IMR-90 (cell line): ENCODE data around the gene ADAP1. TPM values are rescaled to one million over a fixed set of nuclear protein-coding genes. Genes with fewer than 3 reads are reported as not detected.
A peak's percentile ranks its signal among the peaks of the same experiment; 100 is the strongest.

Experiments
- ATAC-seq: fragments of 200-7000 bp; cut with Tn5 transposase; 2 replicates; pipeline ENCODE4 v1.9.1; 2020; ENCODE audit warnings: low read depth, mild to moderate bottlenecking, moderate library complexity
- BruUV-seq: library from RNA; stranded (reverse); fragments of 400-500 nt; replicated peaks from 2 replicates; lab custom pipeline; 2021; lab: Mats Ljungman, UMichigan
- CTCF ChIA-PET: fragments of 300-600 bp; formaldehyde crosslinking; extraction: SDS; loops from one replicate; lab custom pipeline; 2021; ENCODE audit warnings: antibody characterized with exemption; lab: Yijun Ruan, JAX
- POLR2A ChIA-PET: fragments of 300-600 bp; sonication (Branson Sonifier 250); formaldehyde crosslinking; loops from one replicate; lab custom pipeline; 2022; ENCODE audit warnings: antibody characterized with exemption; ENCODE audit not compliant: unreplicated experiment; lab: Charles Lee
- DNase-seq: peaks from one replicate; pipeline ENCODE4 v3.0.0; 2013
- H2AFZ ChIP-seq: replicated peaks from 2 replicates; pipeline ENCODE3; 2013; ENCODE audit warnings: low read length, mild to moderate bottlenecking; ENCODE audit not compliant: poor library complexity
- H2AK5ac ChIP-seq: 2 replicates; pipeline ENCODE4 v1.6.1; 2013; ENCODE audit warnings: low read depth, low read length, inconsistent platforms
- H2AK9ac ChIP-seq: replicated peaks from 2 replicates; pipeline ENCODE3; 2013; ENCODE audit warnings: mild to moderate bottlenecking, low read depth, low read length, moderate library complexity; ENCODE audit not compliant: poor library complexity
- H2BK120ac ChIP-seq: 2 replicates; pipeline ENCODE4 v1.6.1; 2013; ENCODE audit warnings: low read depth, low read length, inconsistent platforms
- H2BK15ac ChIP-seq: 3 replicates; pipeline ENCODE4 v1.6.1; 2013; ENCODE audit warnings: low read depth, low read length, inconsistent platforms
- H2BK20ac ChIP-seq: 2 replicates; pipeline ENCODE4 v1.6.1; 2013; ENCODE audit warnings: low read depth, mild to moderate bottlenecking, inconsistent platforms, low read length, moderate library complexity
- H2BK5ac ChIP-seq: 2 replicates; pipeline ENCODE4 v1.6.1; 2013; ENCODE audit warnings: mild to moderate bottlenecking, low read depth, low read length, inconsistent platforms; ENCODE audit not compliant: poor library complexity, severe bottlenecking
- H3K14ac ChIP-seq: replicated peaks from 2 replicates; pipeline ENCODE4 v1.6.1; 2013; ENCODE audit warnings: low read depth, low read length, inconsistent platforms
- H3K18ac ChIP-seq: 2 replicates; pipeline ENCODE4 v1.6.1; 2013; ENCODE audit warnings: low read depth, low read length, control low read depth
- H3K23ac ChIP-seq: 2 replicates; pipeline ENCODE4 v1.6.1; 2013; ENCODE audit warnings: low read depth, low read length, inconsistent platforms
- H3K27ac ChIP-seq: 2 replicates; pipeline ENCODE4 v1.5.1; 2013; ENCODE audit warnings: mild to moderate bottlenecking, control low read depth, low read length; ENCODE audit not compliant: insufficient read depth
- H3K27me3 ChIP-seq: 2 replicates; pipeline ENCODE4 v1.6.1; 2013; ENCODE audit warnings: low read length; ENCODE audit not compliant: control insufficient read depth, insufficient read depth
- H3K36me3 ChIP-seq: 2 replicates; pipeline ENCODE4 v1.6.1; 2013; ENCODE audit warnings: low read length, mixed read lengths; ENCODE audit not compliant: control insufficient read depth, insufficient read depth
- H3K4ac ChIP-seq: 2 replicates; pipeline ENCODE4 v1.6.1; 2013; ENCODE audit warnings: low read depth, low read length, inconsistent platforms
- H3K4me1 ChIP-seq: 2 replicates; pipeline ENCODE4 v1.6.1; 2013; ENCODE audit warnings: low read length, mixed read lengths; ENCODE audit not compliant: control insufficient read depth, insufficient read depth
- H3K4me2 ChIP-seq: 2 replicates; pipeline ENCODE4 v1.6.1; 2013; ENCODE audit warnings: low read depth, mild to moderate bottlenecking, control low read depth, low read length, moderate library complexity
- H3K4me3 ChIP-seq: 2 replicates; pipeline ENCODE4 v1.5.1; 2013; ENCODE audit warnings: low read depth, mild to moderate bottlenecking, control low read depth, low read length, moderate library complexity; ENCODE audit not compliant: insufficient read depth
- H3K56ac ChIP-seq: 2 replicates; pipeline ENCODE4 v1.6.1; 2013; ENCODE audit warnings: low read length, inconsistent platforms; ENCODE audit not compliant: insufficient read depth; ENCODE audit errors: extremely low read depth
- H3K79me1 ChIP-seq, 2 experiments: 2 replicates each; pipeline ENCODE4 v1.6.1; 2013; ENCODE audit warnings: low read length in 2 of 2, inconsistent platforms in 1 of 2, low read depth in 1 of 2
- H3K9ac ChIP-seq: 2 replicates; pipeline ENCODE4 v1.6.1; 2013; ENCODE audit warnings: low read depth, low read length, control low read depth
- H3K9me1 ChIP-seq: 2 replicates; pipeline ENCODE4 v1.6.1; 2013; ENCODE audit warnings: low read length, inconsistent platforms; ENCODE audit not compliant: insufficient read depth
- H3K9me3 ChIP-seq: 2 replicates; pipeline ENCODE4 v1.6.1; 2013; ENCODE audit warnings: low read length; ENCODE audit not compliant: control insufficient read depth, insufficient read depth
- H4K20me1 ChIP-seq: 2 replicates; pipeline ENCODE4 v1.6.1; 2013; ENCODE audit warnings: low read length, inconsistent platforms; ENCODE audit not compliant: insufficient read depth
- H4K5ac ChIP-seq: 2 replicates; pipeline ENCODE4 v1.6.1; 2013; ENCODE audit warnings: mild to moderate bottlenecking, low read depth, low read length, control low read depth
- H4K8ac ChIP-seq, 2 experiments: 2 replicates each; pipeline ENCODE4 v1.6.1; 2013; ENCODE audit warnings: low read depth in 2 of 2, low read length in 2 of 2, control low read depth in 1 of 2, inconsistent platforms in 1 of 2
- H4K91ac ChIP-seq: 2 replicates; pipeline ENCODE4 v1.6.1; 2013; ENCODE audit warnings: low read depth, low read length, inconsistent platforms; ENCODE audit not compliant: insufficient read depth
- CEBPB ChIP-seq: IDR thresholded peaks from 2 replicates; pipeline ENCODE4 v1.6.1; 2012; ENCODE audit warnings: low read depth, low read length, improper control_type of control experiment
- WGBS, 2 experiments: methylation state at CpG; one replicate each; pipeline versions ENCODE4 v1.1.5 to v1.1.7; 2013; ENCODE audit warnings: missing lambda C conversion rate in 2 of 2; ENCODE audit not compliant: insufficient read length in 1 of 2; ENCODE audit errors: extremely low coverage in 2 of 2; 5-methylcytosine and 5-hydroxymethylcytosine counted together
- dilution Hi-C: fragments of 300-500 bp; cut with HindIII; formaldehyde crosslinking; loops from one replicate; pipeline ENCODE4 v1.14.3; 2018; ENCODE audit warnings: low sequenced_read_pairs; ENCODE audit not compliant: unreplicated experiment
- in situ Hi-C: fragments of 300-500 bp; cut with MboI; formaldehyde crosslinking; loops from 3 replicates; pipeline ENCODE4 v1.14.3; 2019; ENCODE audit warnings: low sequenced_read_pairs, inconsistent platforms, mixed read lengths
- intact Hi-C: fragments of 100-400 bp; cut with micrococcal nuclease; formaldehyde crosslinking; loops from 2 replicates; pipeline ENCODE4 v1.10.0; 2022
- polyA plus RNA-seq, 3 experiments: library from polyadenylated mRNA; depleted of rRNA; stranded (reverse); fragments of >200 nt; gene quantifications; 2 replicates each; pipeline ENCODE4 v1.2.3, GENCODE V29; 2012; ENCODE audit warnings: low replicate concordance in 1 of 3
- total RNA-seq: library from RNA; depleted of rRNA; stranded (reverse); fragments of >200 nt; gene quantifications from 2 replicates; pipeline ENCODE4 v1.2.3, GENCODE V29; 2012

The ADAP1 gene
- total and polyA plus RNA-seq, 2 of the 4 experiments (the other 2 are of a cell fraction) = 1.4 to 2.0 TPM

DNA sequence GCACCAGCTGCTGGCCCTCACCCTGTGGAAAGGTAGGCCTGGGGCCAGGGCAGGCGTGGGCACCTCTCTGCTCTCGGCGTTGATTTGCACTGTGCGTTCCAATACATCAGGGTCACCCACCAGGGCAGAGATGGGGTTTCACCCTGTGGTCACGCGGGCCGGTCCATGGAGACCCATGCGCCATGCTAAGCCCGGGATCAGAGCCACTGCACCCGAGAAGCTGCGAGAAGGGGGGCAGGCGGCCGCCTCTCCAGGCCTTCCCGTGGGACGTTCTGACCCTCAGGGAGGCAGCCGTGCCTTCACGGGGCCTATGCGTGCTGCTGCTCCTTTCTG, 67.0 kb downstream of the ADAP1 start:
- H3K4ac ChIP-seq = no peak overlapping the region
- H3K4me1 ChIP-seq = no peaks in the 10 kb centered on the region
- H4K5ac ChIP-seq = no peak overlapping the region
- TF ChIP-seq CEBPB = no peak
- H2BK20ac ChIP-seq = no peak overlapping the region
- WGBS, 2 experiments = 97% methylated on average over 4 of the region's 18 CpGs; no CpG with 5 or more reads in 1 of the 2 experiments
- intact Hi-C loops (no loop called here), dilution Hi-C loops (no loop called here), in situ Hi-C loops (no loop called here)
- DNase-seq (no peak), ATAC-seq (no peak)
- H2AK9ac ChIP-seq = no peak overlapping the region
- no peak overlapping the region for H2BK120ac ChIP-seq
- no peak overlapping the region for H3K23ac ChIP-seq
- peaks cover 53% of the 10 kb centered on the region for H4K20me1 ChIP-seq
- CTCF ChIA-PET = no interaction called here
- no peak overlapping the region for H3K27ac ChIP-seq
- POLR2A ChIA-PET = no interaction called here
- H4K8ac ChIP-seq = no peak overlapping the region
- 0 out of 2 replicates have a peak, but pooled peaks cover 3% of the 10 kb centered on the region for H3K9me1 ChIP-seq
- no peak overlapping the region for H3K4me3 ChIP-seq
- H2BK15ac ChIP-seq = no peak overlapping the region
- BruUV-seq = no TSS peak
- no peaks in the 10 kb centered on the region for H3K27me3 ChIP-seq
- no peak overlapping the region for H3K14ac ChIP-seq
- H2BK5ac ChIP-seq = no peak overlapping the region
- H3K9me3 ChIP-seq = no peaks in the 10 kb centered on the region
- no peak overlapping the region for H3K9ac ChIP-seq
- no peak overlapping the region for H3K4me2 ChIP-seq
- H3K36me3 ChIP-seq = peaks cover 36% of the 10 kb centered on the region
- peak overlapping the region; percentile 43 for H2AFZ ChIP-seq
- no peak overlapping the region for H3K18ac ChIP-seq
- no peak overlapping the region for H4K91ac ChIP-seq
- H3K56ac ChIP-seq = no peak overlapping the region
- peaks cover 8 to 58% of the 10 kb centered on the region in 2 experiments for H3K79me1 ChIP-seq
- H2AK5ac ChIP-seq = no peak overlapping the region
